Loucy (cell line): Measurements from ENCODE around the gene PPP1R14C.
"Not testable (repeated sequence)": the region's sequence is repeated elsewhere in the genome, so short reads cannot be mapped to it uniquely, and the experiment has no call there.

Experiments used
- H2AFZ ChIP-seq: fragments of 200-600 bp; sonication (generic); 2 replicates; pipeline ENCODE4 v1.6.0; 2016; ENCODE audit warnings: antibody characterized with exemption, mild to moderate bottlenecking, low read length, moderate library complexity
- H3F3A ChIP-seq: fragments of 200-600 bp; 2 replicates; pipeline ENCODE4 v1.6.0; 2016; ENCODE audit warnings: antibody characterized with exemption, low read depth, mild to moderate bottlenecking
- H3K27me3 ChIP-seq: fragments of 200-600 bp; sonication (generic); 2 replicates; pipeline ENCODE4 v1.6.1; 2014; ENCODE audit warnings: low read length, mild to moderate bottlenecking; ENCODE audit not compliant: insufficient read depth, poor library complexity, severe bottlenecking
- H3K36me3 ChIP-seq: fragments of 200-600 bp; sonication (generic); 2 replicates; pipeline ENCODE4 v1.6.1; 2016; ENCODE audit warnings: low read length; ENCODE audit not compliant: insufficient read depth
- H3K4me1 ChIP-seq: fragments of 200-600 bp; sonication (generic); 2 replicates; pipeline ENCODE4 v1.5.1; 2014; ENCODE audit warnings: low read length, mild to moderate bottlenecking; ENCODE audit not compliant: insufficient read depth, poor library complexity, severe bottlenecking
- H3K4me2 ChIP-seq: fragments of 200-600 bp; sonication (generic); 2 replicates; pipeline ENCODE4 v1.6.0; 2014; ENCODE audit warnings: antibody characterized with exemption, low read length, low read depth, mild to moderate bottlenecking; ENCODE audit not compliant: poor library complexity, severe bottlenecking
- H3K4me3 ChIP-seq: fragments of 200-600 bp; sonication (generic); 2 replicates; pipeline ENCODE4 v1.5.1; 2014; ENCODE audit warnings: low read length, mild to moderate bottlenecking, mixed read lengths; ENCODE audit not compliant: poor library complexity, severe bottlenecking
- H3K79me2 ChIP-seq: fragments of 200-600 bp; sonication (generic); 2 replicates; pipeline ENCODE4 v1.6.1; 2014; ENCODE audit warnings: low read length; ENCODE audit not compliant: insufficient read depth
- H3K9ac ChIP-seq: fragments of 200-600 bp; sonication (generic); 2 replicates; pipeline ENCODE4 v1.6.0; 2014; ENCODE audit warnings: mild to moderate bottlenecking, low read depth, low read length, moderate library complexity; ENCODE audit not compliant: poor library complexity, severe bottlenecking
- H3K9me2 ChIP-seq: fragments of 200-600 bp; sonication (generic); replicated peaks from 2 replicates; pipeline ENCODE4 v1.6.1; 2016; ENCODE audit warnings: low read depth, low read length, mixed read lengths
- H3K9me3 ChIP-seq: fragments of 200-600 bp; sonication (generic); 2 replicates; pipeline ENCODE4 v1.6.1; 2014; ENCODE audit warnings: mild to moderate bottlenecking, antibody characterized with exemption, low read length, low read depth; ENCODE audit not compliant: insufficient read depth
- H4K20me1 ChIP-seq: fragments of 200-600 bp; sonication (generic); 2 replicates; pipeline ENCODE4 v1.6.0; 2014; ENCODE audit warnings: antibody characterized with exemption, low read length, mild to moderate bottlenecking; ENCODE audit not compliant: insufficient read depth, poor library complexity, severe bottlenecking
- CTCF ChIP-seq: fragments of 200-600 bp; sonication (generic); conservative IDR thresholded peaks from 2 replicates; pipeline ENCODE4 v1.5.1; 2014; ENCODE audit warnings: mild to moderate bottlenecking, antibody characterized with exemption, low read length
- EZH2phosphoT487 ChIP-seq: fragments of 200-600 bp; IDR thresholded peaks from 2 replicates; pipeline ENCODE4 v1.6.1; 2018; ENCODE audit warnings: antibody characterized with exemption, mild to moderate bottlenecking, moderate library complexity, borderline replicate concordance

PPP1R14C gene

GRCh38 chr6:150185732-150186117, 42.9 kb downstream of the PPP1R14C start:
- no peaks in the 10 kb centered on the region for H3K9me3 ChIP-seq
- no peak for TF ChIP-seq EZH2phosphoT487
- TF ChIP-seq CTCF, result no peak
- H3K27me3 ChIP-seq, result no peaks in the 10 kb centered on the region
- H3K36me3 ChIP-seq, result no peaks in the 10 kb centered on the region
- H3K9ac ChIP-seq, result no peak overlapping the region
- H2AFZ ChIP-seq, result peak overlapping the region; percentile 53
- H3K9me2 ChIP-seq, result no peaks in the 10 kb centered on the region
- no peaks in the 10 kb centered on the region for H3K79me2 ChIP-seq
- H3K4me3 ChIP-seq, result no peak overlapping the region
- H4K20me1 ChIP-seq, result no peaks in the 10 kb centered on the region
- H3K4me2 ChIP-seq, result no peak overlapping the region
- peaks cover 36% of the 10 kb centered on the region for H3K4me1 ChIP-seq
- H3F3A ChIP-seq, result no peaks in the 10 kb centered on the region

GRCh38 chr6:150186129-150186898, 43.5 kb downstream of the PPP1R14C start:
- Histone ChIP-seq H2AFZ (no peak overlapping the region), H3K9ac (no peak overlapping the region), H3K27me3 (no peaks in the 10 kb centered on the region)

GRCh38 chr6:150187433-150187832, 44.6 kb downstream of the PPP1R14C start:
- not testable (repeated sequence) for H3K4me2 ChIP-seq, H3K27me3 ChIP-seq, H3K9ac ChIP-seq, H3K79me2 ChIP-seq, H3K36me3 ChIP-seq, H3F3A ChIP-seq, H3K4me3 ChIP-seq, H3K9me2 ChIP-seq, H3K9me3 ChIP-seq, H2AFZ ChIP-seq, H4K20me1 ChIP-seq
- peaks cover 32% of the 10 kb centered on the region for H3K4me1 ChIP-seq

More at GRCh38 chr6:150186129-150186898, 43.5 kb downstream of the PPP1R14C start:
- Histone ChIP-seq H3K79me2 (no peaks in the 10 kb centered on the region), H4K20me1 (no peaks in the 10 kb centered on the region), H3K9me3 (no peaks in the 10 kb centered on the region), H3K4me3 (no peak overlapping the region), H3K9me2 (no peaks in the 10 kb centered on the region), H3F3A (no peaks in the 10 kb centered on the region), H3K36me3 (no peaks in the 10 kb centered on the region), H3K4me2 (no peak overlapping the region), H3K4me1 (peaks cover 36% of the 10 kb centered on the region)
- no peak for TF ChIP-seq EZH2phosphoT487
- TF ChIP-seq CTCF, result no peak

- Histone ChIP-seq H3K36me3 (no peaks in the 10 kb centered on the region), H2AFZ (no peak overlapping the region), H3K4me3 (no peak overlapping the region), H4K20me1 (no peaks in the 10 kb centered on the region), H3K4me1 (peaks cover 16% of the 10 kb centered on the region), H3K4me2 (no peak overlapping the region), H3K79me2 (no peaks in the 10 kb centered on the region), H3K9ac (no peak overlapping the region), H3K27me3 (no peaks in the 10 kb centered on the region), H3K9me2 (no peaks in the 10 kb centered on the region), H3K9me3 (no peaks in the 10 kb centered on the region), H3F3A (no peaks in the 10 kb centered on the region)
- TF ChIP-seq CTCF (peak; percentile 48), EZH2phosphoT487 (no peak)
Measured at GRCh38 chr6:150189122-150189521, 46.3 kb downstream of the PPP1R14C start.
